Measurements from ENCODE around the gene P2RX7.

DNA sequence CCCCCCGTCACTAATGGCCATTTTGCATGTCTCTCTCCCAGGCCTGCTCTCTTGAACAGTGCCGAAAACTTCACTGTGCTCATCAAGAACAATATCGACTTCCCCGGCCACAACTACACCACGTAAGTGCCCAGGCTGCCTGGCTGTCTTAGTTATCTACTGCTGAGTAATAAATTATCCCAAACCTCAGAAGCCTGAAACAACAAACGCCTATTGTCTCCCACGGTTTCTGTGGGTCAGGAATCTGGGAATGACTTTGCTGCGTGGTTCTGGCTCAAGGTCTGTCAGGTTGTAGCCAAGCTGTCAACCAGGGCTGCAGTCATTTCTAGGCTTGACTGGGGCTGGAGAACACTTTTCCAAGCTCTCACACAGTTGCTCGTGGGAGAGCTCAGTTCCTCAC is 32.6 kb downstream of the P2RX7 start:
- TF ChIP-seq, protein P1, sequence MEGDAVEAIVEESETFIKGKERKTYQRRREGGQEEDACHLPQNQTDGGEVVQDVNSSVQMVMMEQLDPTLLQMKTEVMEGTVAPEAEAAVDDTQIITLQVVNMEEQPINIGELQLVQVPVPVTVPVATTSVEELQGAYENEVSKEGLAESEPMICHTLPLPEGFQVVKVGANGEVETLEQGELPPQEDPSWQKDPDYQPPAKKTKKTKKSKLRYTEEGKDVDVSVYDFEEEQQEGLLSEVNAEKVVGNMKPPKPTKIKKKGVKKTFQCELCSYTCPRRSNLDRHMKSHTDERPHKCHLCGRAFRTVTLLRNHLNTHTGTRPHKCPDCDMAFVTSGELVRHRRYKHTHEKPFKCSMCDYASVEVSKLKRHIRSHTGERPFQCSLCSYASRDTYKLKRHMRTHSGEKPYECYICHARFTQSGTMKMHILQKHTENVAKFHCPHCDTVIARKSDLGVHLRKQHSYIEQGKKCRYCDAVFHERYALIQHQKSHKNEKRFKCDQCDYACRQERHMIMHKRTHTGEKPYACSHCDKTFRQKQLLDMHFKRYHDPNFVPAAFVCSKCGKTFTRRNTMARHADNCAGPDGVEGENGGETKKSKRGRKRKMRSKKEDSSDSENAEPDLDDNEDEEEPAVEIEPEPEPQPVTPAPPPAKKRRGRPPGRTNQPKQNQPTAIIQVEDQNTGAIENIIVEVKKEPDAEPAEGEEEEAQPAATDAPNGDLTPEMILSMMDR (IDR thresholded peaks at IDR 0.05; ENCODE audit: insufficient read depth, low read length, poor library complexity, severe bottlenecking): no peak
- TF ChIP-seq EZH2phosphoT487 (conservative IDR thresholded peaks at IDR 0.05; ENCODE audit: low read length): no peak
